ENCODE results near the gene CR1L. TPM values are rescaled to one million over a fixed set of nuclear protein-coding genes. Genes with fewer than 3 reads are reported as not detected.
"Not testable (repeated sequence)": the region's sequence is repeated elsewhere in the genome, so short reads cannot be mapped to it uniquely, and the experiment has no call there.

CR1L gene
- total RNA-seq, 4 donors from 2014 or later = not detected

DNA sequence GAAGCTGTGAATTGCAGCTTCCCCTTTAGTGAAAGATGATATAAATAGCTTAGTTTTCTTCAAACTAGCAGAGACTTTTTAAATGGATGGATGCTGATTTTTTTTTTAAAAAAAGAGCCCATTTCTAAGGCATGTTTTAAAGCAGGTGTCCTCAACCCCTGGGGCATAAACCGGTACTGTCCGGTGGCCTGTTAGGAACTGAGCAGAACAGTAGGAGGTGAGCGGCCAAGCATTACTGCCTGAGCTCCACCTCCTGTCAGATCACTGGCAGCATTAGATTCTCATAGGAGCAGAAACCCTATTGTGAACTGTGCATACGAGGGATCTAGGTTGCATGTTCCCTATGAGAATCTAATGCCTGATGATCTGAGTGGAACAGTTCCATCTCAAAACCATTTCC is 31.2 kb downstream of the CR1L start:
- no peak for TF ChIP-seq POLR2AphosphoS5 (IDR thresholded peaks at IDR 0.05)
- Histone ChIP-seq H3K27ac (no peak overlapping the region), H3K36me3 (no peaks in the 10 kb centered on the region), H3K4me3 (no peak overlapping the region), H3K4me1 (no peaks in the 10 kb centered on the region), H3K27me3 (peaks cover 13% of the 10 kb centered on the region), H3K9me3 (no peaks in the 10 kb centered on the region)
- WGBS, 2 donors (ENCODE audit: low coverage in 1 of 2) = 83 to 100% methylated on average over 1 to 2 of the region's 4 CpGs
- ATAC-seq = no peak

DNA sequence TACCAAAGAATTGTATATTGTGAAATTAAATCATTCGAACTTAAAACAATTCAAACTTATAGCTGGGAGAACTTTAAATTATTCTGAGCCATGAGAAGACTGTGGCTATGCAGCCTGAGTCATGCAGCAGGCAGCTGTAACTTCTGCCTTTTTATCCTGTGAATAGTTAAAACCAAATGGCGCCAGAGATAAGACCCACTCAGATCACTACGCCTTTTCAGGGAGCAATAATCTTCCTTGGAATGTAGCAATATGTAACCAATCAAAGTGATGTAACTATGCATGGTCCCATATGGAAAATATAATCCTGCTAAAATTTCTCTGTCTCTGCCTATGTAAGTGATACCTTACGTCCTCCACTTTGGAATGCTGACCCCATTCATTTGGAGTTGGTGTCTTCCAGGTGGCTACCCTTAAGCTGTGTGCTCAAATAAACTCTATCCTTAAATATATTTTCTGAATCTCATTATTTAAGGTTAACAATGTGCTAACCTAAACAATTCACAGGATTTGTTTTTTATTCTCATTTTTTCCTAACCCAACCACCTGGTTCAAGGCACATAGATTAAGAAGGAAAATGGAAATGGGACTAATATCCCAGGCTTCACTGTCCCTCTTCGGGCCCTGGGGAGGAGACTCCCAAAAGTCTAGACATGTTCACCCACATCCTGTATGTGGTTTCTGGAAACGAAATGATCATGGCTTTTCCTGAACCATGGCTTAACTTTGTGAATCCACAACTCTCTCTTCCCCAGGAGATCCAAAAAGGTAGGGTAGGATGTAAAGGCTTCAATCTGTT is 35.9 kb downstream of the CR1L start:
- 45 to 55% methylated on average over 6 of the region's 6 CpGs for WGBS, 2 donors (ENCODE audit: low coverage in 1 of 2)
- not testable (repeated sequence) for H3K4me1 ChIP-seq, H3K36me3 ChIP-seq, H3K27ac ChIP-seq, H3K4me3 ChIP-seq, H3K9me3 ChIP-seq, H3K27me3 ChIP-seq, ATAC-seq

DNA sequence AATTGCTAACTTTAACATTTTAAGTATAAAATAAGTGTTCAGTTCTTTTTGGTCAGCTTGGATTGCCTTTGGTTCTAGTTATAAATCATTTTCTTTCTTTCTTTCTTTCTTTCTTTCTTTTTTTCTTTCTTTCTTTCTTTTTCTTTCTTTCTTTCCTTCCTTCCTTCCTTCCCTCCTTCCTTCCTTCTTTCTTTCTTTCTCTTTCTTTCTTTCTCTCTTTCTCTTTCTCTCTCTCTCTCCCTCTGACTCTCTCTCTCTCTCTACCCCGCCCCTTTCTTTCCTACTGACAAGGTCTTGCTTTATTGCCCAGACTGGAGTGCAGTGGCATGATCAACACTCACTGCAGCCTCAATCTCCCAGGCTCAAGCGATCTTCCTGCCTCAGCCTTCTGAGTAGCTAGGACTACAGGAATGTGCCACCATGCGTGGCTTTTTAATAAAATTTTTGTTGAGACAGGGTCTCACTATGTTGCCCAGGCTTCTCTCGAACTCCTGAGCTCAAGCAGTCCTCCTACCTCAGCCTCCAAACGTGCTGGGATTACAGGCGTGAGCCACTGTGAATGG is 38.0 kb downstream of the CR1L start:
- H3K9me3 ChIP-seq, H3K4me3 ChIP-seq, H3K36me3 ChIP-seq, H3K27me3 ChIP-seq, ATAC-seq, H3K27ac ChIP-seq, H3K4me1 ChIP-seq: not testable (repeated sequence)
- 92% methylated on average over 5 to 6 of the region's 6 CpGs for WGBS, 2 donors (ENCODE audit: low coverage in 1 of 2)

DNA sequence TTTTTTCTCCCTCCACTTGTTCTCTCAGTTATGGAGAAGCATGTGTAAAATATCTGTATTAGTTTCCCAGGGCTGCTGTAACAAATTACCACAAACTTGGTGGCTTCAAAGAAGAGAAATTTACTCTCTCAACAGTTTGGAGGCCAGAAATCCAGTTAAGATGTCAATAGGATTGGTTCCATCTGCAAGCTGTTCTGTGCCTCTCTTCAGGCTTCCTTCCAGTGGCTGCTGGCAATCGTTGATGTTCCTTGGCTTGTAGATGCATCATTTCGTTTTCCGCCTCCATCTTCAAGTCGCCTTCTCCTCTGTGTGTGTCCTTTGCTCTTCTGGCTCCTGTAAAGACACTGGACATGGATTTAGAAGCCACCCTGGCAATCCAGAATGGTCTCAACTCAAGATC is 45.6 kb downstream of the CR1L start:
- H3K4me1 ChIP-seq, H3K27ac ChIP-seq, H3K36me3 ChIP-seq, H3K4me3 ChIP-seq, H3K9me3 ChIP-seq, ATAC-seq, H3K27me3 ChIP-seq: not testable (repeated sequence)
- 67 to 69% methylated on average over 4 of the region's 4 CpGs for WGBS, 2 donors (ENCODE audit: low coverage in 1 of 2)

DNA sequence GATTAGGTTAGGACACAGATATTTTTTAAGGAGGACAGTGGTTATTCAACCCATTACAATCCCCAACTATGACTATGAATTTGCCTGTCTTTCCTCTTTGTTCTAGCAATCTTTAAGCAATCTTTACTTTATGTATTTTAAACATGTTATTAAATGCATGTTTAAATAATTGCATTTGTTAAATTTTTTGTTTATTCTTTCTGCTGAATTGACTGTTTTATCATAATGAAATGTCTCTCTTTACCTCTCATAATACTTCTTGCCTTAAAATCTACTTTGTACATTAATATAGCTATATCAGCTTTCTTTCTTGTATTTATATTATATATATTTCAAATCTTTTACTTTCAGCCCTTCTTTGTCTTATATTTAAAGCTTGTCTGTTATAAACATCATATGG is 46.1 kb downstream of the CR1L start:
- TF ChIP-seq, protein P1, sequence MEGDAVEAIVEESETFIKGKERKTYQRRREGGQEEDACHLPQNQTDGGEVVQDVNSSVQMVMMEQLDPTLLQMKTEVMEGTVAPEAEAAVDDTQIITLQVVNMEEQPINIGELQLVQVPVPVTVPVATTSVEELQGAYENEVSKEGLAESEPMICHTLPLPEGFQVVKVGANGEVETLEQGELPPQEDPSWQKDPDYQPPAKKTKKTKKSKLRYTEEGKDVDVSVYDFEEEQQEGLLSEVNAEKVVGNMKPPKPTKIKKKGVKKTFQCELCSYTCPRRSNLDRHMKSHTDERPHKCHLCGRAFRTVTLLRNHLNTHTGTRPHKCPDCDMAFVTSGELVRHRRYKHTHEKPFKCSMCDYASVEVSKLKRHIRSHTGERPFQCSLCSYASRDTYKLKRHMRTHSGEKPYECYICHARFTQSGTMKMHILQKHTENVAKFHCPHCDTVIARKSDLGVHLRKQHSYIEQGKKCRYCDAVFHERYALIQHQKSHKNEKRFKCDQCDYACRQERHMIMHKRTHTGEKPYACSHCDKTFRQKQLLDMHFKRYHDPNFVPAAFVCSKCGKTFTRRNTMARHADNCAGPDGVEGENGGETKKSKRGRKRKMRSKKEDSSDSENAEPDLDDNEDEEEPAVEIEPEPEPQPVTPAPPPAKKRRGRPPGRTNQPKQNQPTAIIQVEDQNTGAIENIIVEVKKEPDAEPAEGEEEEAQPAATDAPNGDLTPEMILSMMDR (IDR thresholded peaks at IDR 0.05) = no peak
- TF ChIP-seq POLR2AphosphoS5 (IDR thresholded peaks at IDR 0.05) (no peak), EP300 (IDR thresholded peaks at IDR 0.05) (no peak), POLR2A (IDR thresholded peaks at IDR 0.05) (no peak)
- Histone ChIP-seq H3K27ac (no peak overlapping the region), H3K4me3 (no peak overlapping the region), H3K27me3 (no peaks in the 10 kb centered on the region), H3K4me1 (no peaks in the 10 kb centered on the region), H3K9me3 (no peaks in the 10 kb centered on the region), H3K36me3 (no peaks in the 10 kb centered on the region)
- no peak for ATAC-seq

DNA sequence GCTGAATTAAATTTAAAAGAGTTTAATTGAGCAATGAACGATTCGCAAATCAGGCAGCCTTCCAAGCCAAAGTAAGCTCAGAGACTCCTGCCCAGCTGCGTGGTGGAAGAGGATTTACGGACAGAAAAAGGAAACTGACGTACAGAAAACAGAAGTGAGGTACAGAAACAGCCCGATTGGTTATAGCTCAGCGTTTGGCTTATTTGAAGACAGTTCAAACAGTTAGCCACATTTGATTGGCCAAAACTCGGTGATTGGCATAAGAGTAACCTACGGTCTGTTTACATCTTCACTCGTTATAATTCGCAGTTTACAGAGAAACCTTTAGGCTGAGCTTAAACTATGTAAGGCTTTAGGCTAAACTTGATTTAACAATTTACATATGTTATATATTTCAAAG is 46.9 kb downstream of the CR1L start:
- no peak for ATAC-seq
- Histone ChIP-seq H3K27ac (no peak overlapping the region), H3K4me3 (no peak overlapping the region), H3K4me1 (no peaks in the 10 kb centered on the region), H3K27me3 (no peaks in the 10 kb centered on the region), H3K36me3 (no peaks in the 10 kb centered on the region), H3K9me3 (no peaks in the 10 kb centered on the region)
- TF ChIP-seq POLR2AphosphoS5 (IDR thresholded peaks at IDR 0.05) = no peak
- TF ChIP-seq, protein P1 (IDR thresholded peaks at IDR 0.05) = no peak
- TF ChIP-seq POLR2A (IDR thresholded peaks at IDR 0.05) = no peak
- no peak for TF ChIP-seq EP300 (IDR thresholded peaks at IDR 0.05)
- 69 to 77% methylated on average over 11 of the region's 11 CpGs for WGBS, 2 donors (ENCODE audit: low coverage in 1 of 2)

DNA sequence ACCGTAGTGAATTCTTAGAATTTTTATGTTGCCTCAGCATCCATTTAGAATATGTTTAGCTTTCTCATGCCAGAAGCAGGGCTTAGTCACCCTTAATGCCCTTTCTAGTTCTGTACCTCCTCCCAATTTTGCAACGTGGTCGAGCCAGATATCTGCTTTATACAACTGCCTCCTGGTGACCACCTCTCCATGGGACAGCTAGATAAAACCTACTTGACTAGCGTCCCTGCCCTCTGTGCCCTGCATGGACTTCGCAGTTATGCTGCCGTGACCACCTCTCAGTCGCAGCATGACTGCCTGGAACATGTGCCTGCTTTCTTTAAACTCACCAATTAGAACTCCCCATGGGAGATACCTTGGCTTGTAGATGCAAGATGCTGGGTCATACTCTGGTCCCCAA is 47.4 kb downstream of the CR1L start:
- not testable (repeated sequence) for H3K27ac ChIP-seq, ATAC-seq, H3K27me3 ChIP-seq, H3K36me3 ChIP-seq, H3K9me3 ChIP-seq, H3K4me3 ChIP-seq, H3K4me1 ChIP-seq
- 79 to 83% methylated on average over 7 of the region's 7 CpGs for WGBS, 2 donors (ENCODE audit: low coverage in 1 of 2)

Data from gastroesophageal sphincter (tissue), 4 donors.